Measurements from ENCODE around the gene HAL.

DNA sequence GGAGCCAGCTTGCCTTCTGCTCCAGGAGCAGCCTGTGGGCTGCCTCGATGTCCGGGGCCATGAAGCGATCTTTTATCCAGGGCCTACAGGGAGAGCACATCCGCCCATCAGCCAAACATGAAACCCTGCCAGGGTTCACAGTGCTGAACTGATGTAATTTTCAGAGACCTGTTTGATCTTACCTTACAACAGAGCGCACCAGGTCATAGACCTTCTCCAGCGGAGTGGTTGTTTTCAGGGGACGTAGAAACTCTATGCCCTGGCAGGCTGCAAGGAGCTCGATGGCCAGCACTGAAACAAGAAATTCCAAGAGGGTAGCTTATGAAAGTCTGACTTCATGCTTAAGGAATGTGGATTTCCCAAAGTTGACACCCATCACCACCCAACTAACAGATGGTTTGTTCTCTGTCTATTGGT lies 19.7 kb downstream of the HAL start:
- TF ChIP-seq IKZF3 (tag by site-specific recombination; IDR thresholded peaks at IDR 0.05) = no peak
- no peak for TF ChIP-seq ZNF600 (tag by site-specific recombination; IDR thresholded peaks at IDR 0.05)
- TF ChIP-seq, protein P1, sequence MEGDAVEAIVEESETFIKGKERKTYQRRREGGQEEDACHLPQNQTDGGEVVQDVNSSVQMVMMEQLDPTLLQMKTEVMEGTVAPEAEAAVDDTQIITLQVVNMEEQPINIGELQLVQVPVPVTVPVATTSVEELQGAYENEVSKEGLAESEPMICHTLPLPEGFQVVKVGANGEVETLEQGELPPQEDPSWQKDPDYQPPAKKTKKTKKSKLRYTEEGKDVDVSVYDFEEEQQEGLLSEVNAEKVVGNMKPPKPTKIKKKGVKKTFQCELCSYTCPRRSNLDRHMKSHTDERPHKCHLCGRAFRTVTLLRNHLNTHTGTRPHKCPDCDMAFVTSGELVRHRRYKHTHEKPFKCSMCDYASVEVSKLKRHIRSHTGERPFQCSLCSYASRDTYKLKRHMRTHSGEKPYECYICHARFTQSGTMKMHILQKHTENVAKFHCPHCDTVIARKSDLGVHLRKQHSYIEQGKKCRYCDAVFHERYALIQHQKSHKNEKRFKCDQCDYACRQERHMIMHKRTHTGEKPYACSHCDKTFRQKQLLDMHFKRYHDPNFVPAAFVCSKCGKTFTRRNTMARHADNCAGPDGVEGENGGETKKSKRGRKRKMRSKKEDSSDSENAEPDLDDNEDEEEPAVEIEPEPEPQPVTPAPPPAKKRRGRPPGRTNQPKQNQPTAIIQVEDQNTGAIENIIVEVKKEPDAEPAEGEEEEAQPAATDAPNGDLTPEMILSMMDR (tag by site-specific recombination; IDR thresholded peaks at IDR 0.05) = no peak
- TF ChIP-seq, protein P2, sequence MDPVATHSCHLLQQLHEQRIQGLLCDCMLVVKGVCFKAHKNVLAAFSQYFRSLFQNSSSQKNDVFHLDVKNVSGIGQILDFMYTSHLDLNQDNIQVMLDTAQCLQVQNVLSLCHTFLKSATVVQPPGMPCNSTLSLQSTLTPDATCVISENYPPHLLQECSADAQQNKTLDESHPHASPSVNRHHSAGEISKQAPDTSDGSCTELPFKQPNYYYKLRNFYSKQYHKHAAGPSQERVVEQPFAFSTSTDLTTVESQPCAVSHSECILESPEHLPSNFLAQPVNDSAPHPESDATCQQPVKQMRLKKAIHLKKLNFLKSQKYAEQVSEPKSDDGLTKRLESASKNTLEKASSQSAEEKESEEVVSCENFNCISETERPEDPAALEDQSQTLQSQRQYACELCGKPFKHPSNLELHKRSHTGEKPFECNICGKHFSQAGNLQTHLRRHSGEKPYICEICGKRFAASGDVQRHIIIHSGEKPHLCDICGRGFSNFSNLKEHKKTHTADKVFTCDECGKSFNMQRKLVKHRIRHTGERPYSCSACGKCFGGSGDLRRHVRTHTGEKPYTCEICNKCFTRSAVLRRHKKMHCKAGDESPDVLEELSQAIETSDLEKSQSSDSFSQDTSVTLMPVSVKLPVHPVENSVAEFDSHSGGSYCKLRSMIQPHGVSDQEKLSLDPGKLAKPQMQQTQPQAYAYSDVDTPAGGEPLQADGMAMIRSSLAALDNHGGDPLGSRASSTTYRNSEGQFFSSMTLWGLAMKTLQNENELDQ (tag by site-specific recombination; IDR thresholded peaks at IDR 0.05; ENCODE audit: low read depth) = no peak
- no peak for TF ChIP-seq ZNF19 (tag by site-specific recombination; IDR thresholded peaks at IDR 0.05; ENCODE audit: low read depth)
- TF ChIP-seq EGR2 (tag by site-specific recombination; IDR thresholded peaks at IDR 0.05; ENCODE audit: low read depth) = no peak
- TF ChIP-seq ZNF585B (tag by site-specific recombination; IDR thresholded peaks at IDR 0.05) = no peak
- no peak for TF ChIP-seq HOXA7 (CRISPR knock-in tag; IDR thresholded peaks at IDR 0.05; ENCODE audit: borderline replicate concordance)
- TF ChIP-seq ZNF510 (tag by site-specific recombination; IDR thresholded peaks at IDR 0.05; ENCODE audit: insufficient replicate concordance) = no peak
- TF ChIP-seq, protein P3, sequence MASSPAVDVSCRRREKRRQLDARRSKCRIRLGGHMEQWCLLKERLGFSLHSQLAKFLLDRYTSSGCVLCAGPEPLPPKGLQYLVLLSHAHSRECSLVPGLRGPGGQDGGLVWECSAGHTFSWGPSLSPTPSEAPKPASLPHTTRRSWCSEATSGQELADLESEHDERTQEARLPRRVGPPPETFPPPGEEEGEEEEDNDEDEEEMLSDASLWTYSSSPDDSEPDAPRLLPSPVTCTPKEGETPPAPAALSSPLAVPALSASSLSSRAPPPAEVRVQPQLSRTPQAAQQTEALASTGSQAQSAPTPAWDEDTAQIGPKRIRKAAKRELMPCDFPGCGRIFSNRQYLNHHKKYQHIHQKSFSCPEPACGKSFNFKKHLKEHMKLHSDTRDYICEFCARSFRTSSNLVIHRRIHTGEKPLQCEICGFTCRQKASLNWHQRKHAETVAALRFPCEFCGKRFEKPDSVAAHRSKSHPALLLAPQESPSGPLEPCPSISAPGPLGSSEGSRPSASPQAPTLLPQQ (tag by site-specific recombination; IDR thresholded peaks at IDR 0.05) = no peak
